Activated CD8-positive, alpha-beta memory T cell treated with anti-CD3 and anti-CD28 coated beads, Interleukin-2, amount 10 ng/mL, durations not matched to agents 7 days and 5 days (primary cell): ENCODE measurements around the gene RAB5IF. TPM values are rescaled to one million over a fixed set of nuclear protein-coding genes. Genes with fewer than 3 reads are reported as not detected.
"Not testable (repeated sequence)": the region's sequence is repeated elsewhere in the genome, so short reads cannot be mapped to it uniquely, and the experiment has no call there.

Source experiments
- ATAC-seq: fragments of 150-1000 bp; cut with Tn5 transposase; one replicate; pipeline ENCODE4 v1.10.0; 2021; ENCODE audit warnings: moderate library complexity
- CTCF ChIA-PET: fragments of 350-600 bp; sonication (Branson Sonifier 250); formaldehyde crosslinking; loops from one replicate; lab custom pipeline; 2021; ENCODE audit warnings: antibody characterized with exemption; lab: Charles Lee
- DNase-seq: peaks from one replicate; pipeline ENCODE4 v3.0.0-alpha.2; 2020
- H3K27ac Mint-ChIP-seq: one replicate; pipeline ENCODE4 v1.8.0; 2021; ENCODE audit warnings: mild to moderate bottlenecking, mixed read lengths
- H3K27me3 Mint-ChIP-seq: one replicate; pipeline ENCODE4 v1.8.0; 2021; ENCODE audit warnings: mixed read lengths
- H3K36me3 Mint-ChIP-seq: one replicate; pipeline ENCODE4 v1.8.0; 2021; ENCODE audit warnings: mild to moderate bottlenecking, mixed read lengths
- H3K4me1 Mint-ChIP-seq: one replicate; pipeline ENCODE4 v1.8.0; 2021; ENCODE audit warnings: mixed read lengths
- H3K4me3 Mint-ChIP-seq: one replicate; pipeline ENCODE4 v1.8.0; 2021; ENCODE audit warnings: mild to moderate bottlenecking, moderate library complexity, mixed read lengths
- H3K9me3 Mint-ChIP-seq: one replicate; pipeline ENCODE4 v1.8.0; 2022; ENCODE audit warnings: low read depth, mixed read lengths
- total RNA-seq, 2 experiments: library from RNA; stranded (reverse); gene quantifications; one replicate each; pipeline ENCODE4 v1.2.3, GENCODE V29; 2021

Gene RAB5IF
- total RNA-seq, 2 experiments from 2014 or later, result 81.8 to 115 TPM

DNA sequence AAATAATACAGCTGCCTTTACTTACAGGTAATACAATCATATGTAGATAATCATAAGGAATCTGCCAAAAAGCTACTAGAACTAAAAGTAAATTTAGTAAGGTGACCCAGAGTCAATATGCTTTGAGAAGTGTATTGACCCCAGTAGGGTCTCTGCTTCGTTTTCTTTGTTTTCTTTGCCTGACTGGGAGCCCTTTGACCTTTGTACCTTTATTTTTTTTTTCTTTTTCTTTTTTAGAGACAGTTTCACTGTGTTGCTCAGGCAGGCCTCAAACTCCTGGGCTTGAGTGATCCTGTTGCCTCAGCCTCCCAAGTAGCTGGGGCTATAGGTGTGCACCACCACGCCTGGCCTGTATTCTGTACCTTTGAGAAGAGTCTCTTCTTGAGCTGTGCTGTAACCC lies 17.9 kb downstream of the RAB5IF start:
- peaks cover 36% of the 10 kb centered on the region for H3K4me1 Mint-ChIP-seq
- peak overlapping the region; percentile 48 for H3K27ac Mint-ChIP-seq
- H3K9me3 Mint-ChIP-seq, result no peaks in the 10 kb centered on the region
- H3K4me3 Mint-ChIP-seq, result no peak overlapping the region
- DNase-seq (no peak), ATAC-seq (no peak)
- CTCF ChIA-PET, result interaction anchor here (0.8 to 2.5 kb wide), 4 partner anchors 11 to 150 kb away, joined by 3 to 11 read pairs (median 4); partner anchors contain the start of gene DSN1
- H3K36me3 Mint-ChIP-seq, result peaks cover 57% of the 10 kb centered on the region
- H3K27me3 Mint-ChIP-seq, result no peaks in the 10 kb centered on the region

- Mint-ChIP-seq H3K4me3 (no peak overlapping the region), H3K9me3 (no peaks in the 10 kb centered on the region), H3K36me3 (peaks cover 59% of the 10 kb centered on the region), H3K27ac (peak overlapping the region; percentile 48), H3K4me1 (peaks cover 43% of the 10 kb centered on the region), H3K27me3 (no peaks in the 10 kb centered on the region)
- CTCF ChIA-PET, result interaction anchor here (0.8 to 2.5 kb wide), 5 partner anchors 11 to 150 kb away, joined by 3 to 11 read pairs (median 4); partner anchors contain the start of gene DSN1
- DNase-seq, result no peak
- ATAC-seq, result no peak
Observed at GRCh38 chr20:36624068-36624943, 18.7 kb downstream of the RAB5IF start.

DNA sequence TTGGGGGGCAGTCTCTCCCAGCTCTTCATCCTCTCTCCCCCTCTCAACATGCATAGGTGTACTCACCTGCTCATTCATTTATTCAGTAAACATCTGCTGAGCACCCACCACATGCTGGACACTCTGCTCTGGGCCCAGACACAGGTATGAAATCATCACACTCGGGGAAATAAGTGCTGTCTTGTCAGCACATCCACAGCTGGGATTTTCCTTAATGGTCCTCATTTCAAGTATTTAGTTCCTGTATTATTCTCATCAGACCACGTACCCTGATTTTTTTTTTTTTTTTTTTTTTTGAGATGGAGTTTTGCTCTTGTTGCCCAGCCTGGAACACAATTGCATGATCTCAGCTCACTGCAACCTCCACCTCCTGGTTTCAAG lies 19.4 kb downstream of the RAB5IF start:
- H3K4me3 Mint-ChIP-seq, result no peak overlapping the region
- CTCF ChIA-PET, result interaction anchor here (0.9 to 2.5 kb wide), 3 partner anchors 12 to 133 kb away, joined by 3 to 11 read pairs (median 4); no protein-coding TSS in a partner anchor
- no peak for DNase-seq

GRCh38 chr20:36628076-36628475 lies 22.5 kb downstream of the RAB5IF start:
- peak; percentile 75 for DNase-seq
- Mint-ChIP-seq H3K27ac (peak overlapping the region; percentile 83), H3K36me3 (peaks cover 70% of the 10 kb centered on the region), H3K4me1 (peaks cover 68% of the 10 kb centered on the region), H3K27me3 (no peaks in the 10 kb centered on the region), H3K4me3 (no peak overlapping the region), H3K9me3 (no peaks in the 10 kb centered on the region)
- ATAC-seq, result peak; percentile 62
- CTCF ChIA-PET, result interaction anchor here (1.2 to 5.5 kb wide), 2 partner anchors 17 to 23 kb away, joined by 5 to 22 read pairs; partner anchors contain the start of gene RAB5IF

More for the DNA sequence above, 19.4 kb downstream of the RAB5IF start:
- no peak for ATAC-seq
- Mint-ChIP-seq H3K27ac (no peak overlapping the region), H3K4me1 (peaks cover 49% of the 10 kb centered on the region), H3K9me3 (no peaks in the 10 kb centered on the region), H3K36me3 (peaks cover 62% of the 10 kb centered on the region), H3K27me3 (no peaks in the 10 kb centered on the region)

DNA sequence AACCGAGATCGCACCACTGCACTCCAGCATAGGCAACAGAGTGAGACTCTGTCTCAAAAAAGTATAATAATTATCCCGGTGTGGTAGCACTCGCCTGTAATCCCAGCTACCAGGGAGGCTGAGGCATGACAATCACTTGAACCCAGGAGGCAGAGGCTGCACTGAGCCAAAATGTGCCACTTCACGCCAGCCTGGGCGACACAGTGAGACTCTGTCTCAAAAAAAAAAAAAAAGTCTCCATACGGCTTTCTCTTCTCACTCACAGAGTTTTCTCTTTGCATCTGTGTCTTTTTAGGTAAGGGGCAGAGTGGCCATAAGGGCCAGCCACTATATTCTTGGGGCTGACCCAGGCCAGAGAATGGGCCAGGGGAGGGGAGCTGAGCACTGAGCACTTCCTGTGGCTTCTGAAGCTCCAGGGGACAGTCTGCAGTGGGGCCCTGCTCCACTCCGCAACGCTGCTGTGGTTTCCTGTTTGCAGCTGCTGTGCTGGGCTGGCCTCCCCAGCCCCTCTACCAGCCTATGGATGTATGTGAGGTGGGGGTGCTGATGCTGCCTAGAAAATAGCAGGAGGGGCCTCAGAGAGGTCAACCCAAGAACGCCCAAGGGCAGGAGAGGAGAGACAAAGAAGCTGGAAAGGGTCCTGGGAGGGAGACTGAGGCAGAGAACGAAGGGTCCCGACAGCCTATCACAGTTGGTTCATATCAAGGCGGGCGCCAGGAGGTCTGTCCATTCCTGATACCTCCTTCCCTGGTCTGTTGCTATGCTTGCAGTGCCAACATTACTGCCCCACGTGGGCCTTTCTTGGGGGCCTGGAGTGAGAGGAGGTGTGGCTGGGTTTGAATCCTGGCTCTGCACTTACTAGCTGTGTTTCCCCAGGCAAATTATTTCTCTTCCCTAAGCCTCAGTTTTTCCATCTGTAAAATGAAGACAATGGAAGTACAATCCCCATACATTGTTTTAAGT lies 24.4 kb downstream of the RAB5IF start:
- Mint-ChIP-seq H3K4me3 (peak overlapping the region; percentile 64), H3K27ac (peak overlapping the region; percentile 96), H3K36me3 (peaks cover 61% of the 10 kb centered on the region), H3K27me3 (no peaks in the 10 kb centered on the region), H3K9me3 (no peaks in the 10 kb centered on the region), H3K4me1 (peaks cover 64% of the 10 kb centered on the region)
- CTCF ChIA-PET, result interaction anchor here (0.6 to 5.5 kb wide), 16 partner anchors 16 to 179 kb away, joined by 3 to 22 read pairs (median 3); partner anchors contain the start of genes DSN1, RAB5IF, SLA2 and TGIF2
- ATAC-seq (peak; percentile 89), DNase-seq (peak; percentile 83)

DNA sequence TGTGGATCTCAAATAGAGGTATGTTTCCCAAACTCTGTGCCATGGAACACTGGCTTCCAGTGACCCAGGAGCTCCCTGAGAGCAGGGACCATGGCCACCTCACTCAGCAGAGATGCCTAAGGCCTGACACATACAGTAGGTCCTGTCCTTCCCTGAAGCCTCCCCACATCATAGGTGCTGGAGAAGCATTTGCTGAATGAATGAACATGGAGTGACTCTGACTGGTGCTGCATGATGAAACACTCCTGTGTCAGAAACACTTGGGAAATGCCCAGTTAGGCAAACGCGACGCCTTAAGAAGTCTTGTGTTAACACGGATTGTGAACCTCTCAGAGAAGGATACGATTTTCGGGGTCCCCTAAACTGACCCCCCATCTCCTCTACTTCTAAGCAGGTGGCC lies 26.1 kb downstream of the RAB5IF start:
- Mint-ChIP-seq H3K36me3 (peaks cover 63% of the 10 kb centered on the region), H3K9me3 (no peaks in the 10 kb centered on the region), H3K27me3 (no peaks in the 10 kb centered on the region), H3K4me1 (peaks cover 69% of the 10 kb centered on the region), H3K4me3 (no peak overlapping the region), H3K27ac (peak overlapping the region; percentile 96)
- DNase-seq (no peak), ATAC-seq (no peak)
- CTCF ChIA-PET, result interaction anchor here (1.1 to 1.6 kb wide), 2 partner anchors 13 to 177 kb away, joined by 3 to 10 read pairs; no protein-coding TSS in a partner anchor

DNA sequence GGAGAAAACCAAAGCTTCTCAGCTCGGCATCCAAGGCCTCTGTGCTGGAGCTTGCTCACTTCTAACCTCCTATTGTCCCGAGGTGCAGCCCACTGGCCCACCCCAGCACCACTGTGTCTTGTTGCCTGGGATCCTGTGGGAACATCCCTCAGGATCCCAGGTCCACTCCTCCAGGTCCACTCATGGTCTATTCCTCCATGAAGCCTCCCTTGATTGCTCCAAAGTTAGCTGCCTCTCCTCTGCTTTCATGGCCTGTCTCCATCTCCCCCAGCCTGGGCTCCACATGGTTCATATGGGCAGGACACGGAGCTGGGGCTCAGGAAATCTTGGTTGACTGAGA lies 26.5 kb downstream of the RAB5IF start:
- H3K4me3 Mint-ChIP-seq, result no peak overlapping the region
- peaks cover 62% of the 10 kb centered on the region for H3K36me3 Mint-ChIP-seq
- CTCF ChIA-PET, result interaction anchor here (1.6 kb wide), 1 partner anchor 12 kb away, joined by 10 read pairs; no protein-coding TSS in a partner anchor
- H3K9me3 Mint-ChIP-seq, result no peaks in the 10 kb centered on the region
- H3K4me1 Mint-ChIP-seq, result peaks cover 67% of the 10 kb centered on the region
- no peaks in the 10 kb centered on the region for H3K27me3 Mint-ChIP-seq
- ATAC-seq, result no peak
- no peak for DNase-seq
- H3K27ac Mint-ChIP-seq, result peak overlapping the region; percentile 96

DNA sequence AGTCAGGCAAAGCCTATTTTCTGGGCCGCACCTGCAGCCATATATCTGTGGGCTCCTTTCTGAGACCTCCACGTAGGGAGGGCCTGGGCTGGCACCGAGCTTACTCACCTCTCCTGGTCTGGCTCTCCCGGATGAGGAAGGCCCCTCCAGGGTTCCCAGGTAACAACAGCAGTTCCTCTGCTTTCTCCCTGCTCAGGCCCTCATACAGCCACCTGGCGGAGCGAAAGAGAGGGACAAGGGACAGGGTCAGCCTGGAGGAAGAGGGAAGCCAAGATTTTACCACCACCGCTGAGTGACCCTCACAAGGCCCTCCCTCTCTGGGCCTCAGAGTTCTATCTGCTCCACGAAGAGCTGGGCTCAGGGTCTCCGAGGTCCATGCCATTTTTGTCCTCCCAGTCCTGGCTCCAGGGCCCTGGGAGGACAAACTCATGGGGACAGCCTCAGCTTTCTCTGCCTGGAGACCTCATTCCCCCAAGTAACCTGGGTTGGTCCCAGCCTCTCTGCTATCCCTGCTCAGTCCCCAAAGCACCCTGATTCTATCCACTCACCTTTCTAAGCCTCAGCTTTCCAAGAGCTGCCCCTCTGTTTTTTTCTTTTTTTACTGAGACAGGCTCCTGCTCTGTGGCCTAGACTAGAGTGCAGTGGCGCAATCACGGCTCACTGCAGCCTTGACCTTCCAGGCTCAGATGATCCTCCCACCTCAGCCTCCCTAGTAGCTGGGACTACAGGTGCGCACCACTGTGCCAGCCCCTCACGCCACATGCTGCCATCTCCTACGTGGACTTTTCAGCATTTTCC lies 27.1 kb downstream of the RAB5IF start:
- Mint-ChIP-seq H3K9me3 (no peaks in the 10 kb centered on the region), H3K4me1 (peaks cover 62% of the 10 kb centered on the region), H3K27ac (peak overlapping the region; percentile 96), H3K36me3 (peaks cover 58% of the 10 kb centered on the region), H3K27me3 (no peaks in the 10 kb centered on the region), H3K4me3 (no peak overlapping the region)
- DNase-seq (no peak), ATAC-seq (no peak)
- CTCF ChIA-PET, result interaction anchor here (1.6 kb wide), 1 partner anchor 12 kb away, joined by 10 read pairs; no protein-coding TSS in a partner anchor

DNA sequence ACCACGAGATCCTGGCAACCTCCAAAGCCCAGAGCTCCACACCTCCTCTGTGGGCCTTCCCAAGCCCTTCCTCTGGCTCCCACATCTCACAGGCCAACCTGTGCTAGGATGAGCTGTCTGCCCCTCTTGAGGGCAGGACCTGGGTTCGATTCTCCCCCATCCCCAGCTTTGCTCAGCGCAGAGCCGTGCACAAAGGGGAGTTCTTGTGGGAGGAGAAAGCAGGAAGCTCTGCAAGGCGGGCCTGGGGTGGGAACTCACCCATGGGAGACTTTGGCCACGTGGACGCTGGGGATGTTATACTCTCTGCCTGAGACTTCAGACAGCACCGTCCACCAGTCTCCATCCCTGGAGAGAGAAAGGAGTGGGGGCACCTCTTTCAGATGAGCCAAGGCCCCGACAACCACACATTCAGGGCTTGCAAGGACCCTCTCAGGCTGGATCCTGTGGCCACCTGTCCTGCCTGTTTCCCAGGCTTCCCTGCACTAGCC lies 27.8 kb downstream of the RAB5IF start:
- Mint-ChIP-seq H3K4me1 (peaks cover 57% of the 10 kb centered on the region), H3K9me3 (no peaks in the 10 kb centered on the region), H3K4me3 (no peak overlapping the region), H3K27me3 (no peaks in the 10 kb centered on the region), H3K36me3 (peaks cover 57% of the 10 kb centered on the region), H3K27ac (peak overlapping the region; percentile 43)
- CTCF ChIA-PET, result interaction anchor here (1.6 kb wide), 1 partner anchor 11 kb away, joined by 10 read pairs; no protein-coding TSS in a partner anchor
- DNase-seq, result no peak
- no peak for ATAC-seq

GRCh38 chr20:36634342-36634741 lies 28.8 kb downstream of the RAB5IF start:
- ATAC-seq, result no peak
- Mint-ChIP-seq H3K4me1 (peaks cover 56% of the 10 kb centered on the region), H3K4me3 (no peak overlapping the region), H3K9me3 (no peaks in the 10 kb centered on the region), H3K27me3 (no peaks in the 10 kb centered on the region), H3K27ac (peak overlapping the region; percentile 73), H3K36me3 (peaks cover 64% of the 10 kb centered on the region)
- DNase-seq, result no peak
- CTCF ChIA-PET, result no interaction called here

- not testable (repeated sequence) for H3K27ac Mint-ChIP-seq, H3K4me3 Mint-ChIP-seq, DNase-seq, ATAC-seq, H3K27me3 Mint-ChIP-seq, H3K9me3 Mint-ChIP-seq
- Mint-ChIP-seq H3K36me3 (peaks cover 72% of the 10 kb centered on the region), H3K4me1 (peaks cover 49% of the 10 kb centered on the region)
- CTCF ChIA-PET, result interaction anchor here (1.5 kb wide), 1 partner anchor 13 kb away, joined by 3 read pairs; no protein-coding TSS in a partner anchor
Observed at GRCh38 chr20:36638876-36639400, 33.4 kb downstream of the RAB5IF start.

DNA sequence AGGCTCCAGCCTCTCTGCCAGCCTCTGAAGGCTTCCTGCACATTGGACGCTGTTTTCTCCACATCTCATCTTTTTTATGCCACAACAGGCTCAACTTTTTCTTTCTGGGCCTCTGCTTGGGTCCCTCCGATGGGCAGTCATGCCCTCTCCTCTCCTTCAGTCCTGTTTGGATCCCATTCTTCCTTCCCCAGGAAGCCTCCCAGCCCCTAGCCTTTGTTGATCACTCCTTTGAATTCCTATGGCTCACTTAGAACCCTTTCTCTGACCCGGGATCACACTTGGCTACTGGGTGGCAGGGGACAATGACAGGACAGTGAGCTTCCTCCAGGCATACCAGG lies 35.9 kb downstream of the RAB5IF start:
- ATAC-seq (no peak), DNase-seq (no peak)
- H3K27me3 Mint-ChIP-seq, result no peaks in the 10 kb centered on the region
- peaks cover 76% of the 10 kb centered on the region for H3K36me3 Mint-ChIP-seq
- H3K4me3 Mint-ChIP-seq, result no peak overlapping the region
- H3K27ac Mint-ChIP-seq, result peak overlapping the region; percentile 98
- CTCF ChIA-PET, result interaction anchor here (0.8 to 5.4 kb wide), 2 partner anchors 28 to 36 kb away, joined by 3 to 32 read pairs; partner anchors contain the start of gene RAB5IF
- peaks cover 47% of the 10 kb centered on the region for H3K4me1 Mint-ChIP-seq
- no peaks in the 10 kb centered on the region for H3K9me3 Mint-ChIP-seq
